Transverse colon (tissue), 4 donors: Measurements from ENCODE around the gene MEG3.

Experiments
- CTCF ChIP-seq, 5 experiments: fragments of 200-600 bp in 3 of 5; fragments of 450-650 bp in 2 of 5; sonication (generic) in 3 of 5; IDR thresholded peaks; 1 replicate in 2 of 5; 2 replicates in 3 of 5; pipeline ENCODE4 v1.5.1; 2016 to 2017; ENCODE audit warnings: antibody characterized with exemption in 5 of 5, inconsistent platforms in 3 of 5, mild to moderate bottlenecking in 2 of 5, moderate library complexity in 1 of 5
- POLR2AphosphoS5 ChIP-seq, 3 donors: sonication (generic); formaldehyde crosslinking; IDR thresholded peaks; one replicate each; pipeline ENCODE4 v1.6.1; 2016; ENCODE audit warnings: antibody characterized with exemption in 3 of 3

DNA sequence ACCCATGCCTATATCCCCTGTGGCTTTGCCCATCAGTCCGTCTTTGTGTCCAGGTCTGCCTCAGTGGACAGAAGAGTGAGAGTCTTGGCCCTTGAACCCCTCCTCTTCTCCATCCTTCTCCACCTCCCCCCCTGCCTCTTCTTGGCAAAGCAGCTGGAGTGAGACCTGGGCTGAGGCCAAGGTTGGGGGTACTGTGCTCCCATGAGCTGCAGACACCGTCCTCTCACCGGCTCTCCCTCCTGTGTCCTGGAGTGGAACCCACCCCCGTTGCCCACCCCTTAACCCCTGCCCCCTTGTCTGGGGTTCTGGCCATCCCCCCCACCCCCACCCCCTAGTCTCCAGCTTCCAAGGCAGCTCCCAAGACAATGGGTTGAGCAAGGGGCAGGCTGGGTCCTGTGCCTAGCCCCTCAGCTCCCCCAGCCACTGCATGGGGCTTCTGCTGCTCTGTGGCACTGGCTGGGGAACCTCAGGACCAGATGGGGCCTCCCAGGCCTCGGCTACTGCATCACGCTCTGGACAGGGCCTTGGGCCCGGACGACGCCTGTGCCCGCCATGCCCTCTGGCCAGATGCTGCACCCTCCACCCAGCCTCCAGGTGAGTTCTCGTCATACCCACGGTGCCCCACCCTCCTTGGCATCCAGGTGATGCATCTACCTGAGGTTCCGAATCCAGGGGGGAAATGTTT lies 41.9 kb downstream of the MEG3 start:
- TF ChIP-seq POLR2AphosphoS5 (IDR thresholded peaks at IDR 0.05) (no peak), CTCF (IDR thresholded peaks at IDR 0.05) (no peak)
